ENCODE results near the gene CLIC5.

CLIC5 gene

DNA sequence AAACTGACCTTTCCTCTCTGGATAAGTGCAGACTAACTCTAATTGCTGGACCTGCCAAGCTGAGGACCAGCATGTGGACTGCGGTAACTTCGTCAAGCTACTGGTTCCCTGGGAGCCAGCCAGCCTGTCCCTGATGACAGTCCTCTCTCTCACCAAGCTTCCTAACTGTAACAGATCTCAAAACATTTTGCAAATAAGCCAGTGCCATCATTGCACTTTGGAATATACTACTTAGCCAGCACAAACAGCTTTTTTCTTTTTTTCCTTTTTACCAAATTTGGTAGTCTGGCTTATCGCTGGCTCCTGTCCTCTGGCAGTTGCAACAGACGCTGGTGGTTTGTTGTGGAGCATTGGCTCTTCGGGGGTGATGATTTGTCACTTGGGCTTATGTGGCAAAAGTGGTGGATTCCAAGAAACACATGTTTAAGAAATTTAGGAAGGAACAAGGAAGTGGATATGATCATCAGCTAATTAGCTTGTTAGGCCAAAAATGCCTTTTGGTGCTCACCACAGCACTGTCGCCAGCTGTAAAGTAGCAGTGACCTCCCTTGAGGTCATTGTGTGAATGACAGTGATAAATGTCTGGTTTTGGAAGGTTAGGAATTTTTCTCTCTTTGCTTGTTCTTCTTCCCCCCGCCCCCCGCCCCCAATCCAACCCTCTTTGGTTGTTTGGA is 171.7 kb downstream of the CLIC5 start:
- Mint-ChIP-seq H3K9me3 (peaks cover 11% of the 10 kb centered on the region), H3K4me1 (peaks cover 32% of the 10 kb centered on the region), H3K36me3 (ENCODE audit: low read depth) (no peaks in the 10 kb centered on the region), H3K27me3 (ENCODE audit: low read depth, poor library complexity) (peaks cover 6% of the 10 kb centered on the region), H3K4me3 (no peak overlapping the region), H3K27ac (peak overlapping the region; percentile 89)
- TF ChIP-seq, protein P1, sequence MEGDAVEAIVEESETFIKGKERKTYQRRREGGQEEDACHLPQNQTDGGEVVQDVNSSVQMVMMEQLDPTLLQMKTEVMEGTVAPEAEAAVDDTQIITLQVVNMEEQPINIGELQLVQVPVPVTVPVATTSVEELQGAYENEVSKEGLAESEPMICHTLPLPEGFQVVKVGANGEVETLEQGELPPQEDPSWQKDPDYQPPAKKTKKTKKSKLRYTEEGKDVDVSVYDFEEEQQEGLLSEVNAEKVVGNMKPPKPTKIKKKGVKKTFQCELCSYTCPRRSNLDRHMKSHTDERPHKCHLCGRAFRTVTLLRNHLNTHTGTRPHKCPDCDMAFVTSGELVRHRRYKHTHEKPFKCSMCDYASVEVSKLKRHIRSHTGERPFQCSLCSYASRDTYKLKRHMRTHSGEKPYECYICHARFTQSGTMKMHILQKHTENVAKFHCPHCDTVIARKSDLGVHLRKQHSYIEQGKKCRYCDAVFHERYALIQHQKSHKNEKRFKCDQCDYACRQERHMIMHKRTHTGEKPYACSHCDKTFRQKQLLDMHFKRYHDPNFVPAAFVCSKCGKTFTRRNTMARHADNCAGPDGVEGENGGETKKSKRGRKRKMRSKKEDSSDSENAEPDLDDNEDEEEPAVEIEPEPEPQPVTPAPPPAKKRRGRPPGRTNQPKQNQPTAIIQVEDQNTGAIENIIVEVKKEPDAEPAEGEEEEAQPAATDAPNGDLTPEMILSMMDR (IDR thresholded peaks at IDR 0.05): no peak
- no peak for DNase-seq

DNA sequence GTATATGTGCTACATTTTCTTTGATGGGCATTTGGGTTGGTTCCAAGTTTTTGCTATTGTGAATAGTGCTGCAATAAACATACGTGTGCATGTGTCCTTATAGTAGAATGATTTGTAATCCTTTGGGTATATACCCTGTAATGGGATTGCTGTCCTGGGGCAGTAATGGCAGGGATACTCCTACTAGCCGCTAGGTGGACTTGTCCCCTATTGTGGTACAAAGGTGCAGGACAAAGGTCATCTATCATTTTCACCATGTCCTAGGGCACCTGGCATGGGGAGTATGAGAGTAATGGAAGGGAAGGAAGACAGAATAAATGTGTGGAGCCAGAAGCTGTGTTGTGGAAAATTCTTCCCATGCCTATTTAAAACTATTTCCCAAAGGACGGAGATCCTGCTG is 174.6 kb downstream of the CLIC5 start:
- TF ChIP-seq, protein P1 (IDR thresholded peaks at IDR 0.05): no peak
- no peak overlapping the region for H3K27ac Mint-ChIP-seq
- H3K4me1 Mint-ChIP-seq: peaks cover 37% of the 10 kb centered on the region
- H3K27me3 Mint-ChIP-seq (ENCODE audit: low read depth, poor library complexity): peaks cover 14% of the 10 kb centered on the region
- H3K4me3 Mint-ChIP-seq: no peak overlapping the region
- no peaks in the 10 kb centered on the region for H3K36me3 Mint-ChIP-seq (ENCODE audit: low read depth)
- DNase-seq: no peak
- H3K9me3 Mint-ChIP-seq: no peaks in the 10 kb centered on the region

DNA sequence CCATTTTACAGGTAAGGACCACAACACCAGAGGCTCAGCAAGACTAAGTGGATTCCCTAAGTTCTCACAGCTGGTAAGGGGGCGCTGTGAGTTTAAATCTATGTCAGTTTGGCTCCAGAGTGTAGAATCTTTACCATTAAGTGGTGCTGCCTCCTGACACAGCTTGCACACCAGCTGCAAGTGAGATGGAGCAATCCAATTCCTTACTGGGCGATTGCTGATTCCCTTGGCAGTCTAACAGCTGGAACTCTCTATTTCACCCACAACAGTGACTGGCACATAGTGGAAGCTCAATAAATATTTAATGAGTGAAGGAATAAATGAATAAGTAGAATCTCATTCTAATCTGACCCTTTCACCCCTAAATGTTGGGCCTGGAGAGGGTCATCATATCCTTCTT is 176.7 kb downstream of the CLIC5 start:
- H3K27ac Mint-ChIP-seq: no peak overlapping the region
- H3K9me3 Mint-ChIP-seq: no peaks in the 10 kb centered on the region
- no peak for DNase-seq
- H3K27me3 Mint-ChIP-seq (ENCODE audit: low read depth, poor library complexity): peaks cover 21% of the 10 kb centered on the region
- peaks cover 34% of the 10 kb centered on the region for H3K4me1 Mint-ChIP-seq
- no peak overlapping the region for H3K4me3 Mint-ChIP-seq
- H3K36me3 Mint-ChIP-seq (ENCODE audit: low read depth): no peaks in the 10 kb centered on the region
- TF ChIP-seq, protein P1 (IDR thresholded peaks at IDR 0.05): no peak

DNA sequence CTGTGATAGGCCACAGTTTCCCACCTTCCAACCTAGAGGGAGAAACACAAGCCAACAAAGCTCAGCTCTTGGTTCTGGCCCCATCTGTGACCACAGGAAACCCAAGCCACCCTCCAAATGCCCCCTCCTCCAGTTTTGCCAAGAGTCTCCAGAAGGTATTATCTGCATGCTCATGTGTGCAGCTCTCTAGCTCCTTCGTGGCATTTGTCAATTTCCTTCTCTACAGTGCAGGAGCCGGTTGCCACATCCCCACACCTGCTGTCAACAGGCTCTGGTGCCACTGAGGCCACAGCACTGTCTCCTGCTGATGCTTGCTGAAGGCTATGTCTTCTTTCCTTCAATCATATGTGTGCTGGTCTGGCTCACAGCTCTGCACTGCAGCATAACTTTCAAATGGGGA is 177.2 kb downstream of the CLIC5 start:
- H3K4me1 Mint-ChIP-seq: peaks cover 28% of the 10 kb centered on the region
- H3K36me3 Mint-ChIP-seq (ENCODE audit: low read depth): no peaks in the 10 kb centered on the region
- H3K27me3 Mint-ChIP-seq (ENCODE audit: low read depth, poor library complexity): peaks cover 21% of the 10 kb centered on the region
- H3K4me3 Mint-ChIP-seq: no peak overlapping the region
- TF ChIP-seq, protein P1 (IDR thresholded peaks at IDR 0.05): no peak
- no peaks in the 10 kb centered on the region for H3K9me3 Mint-ChIP-seq
- H3K27ac Mint-ChIP-seq: no peak overlapping the region
- DNase-seq: no peak

DNA sequence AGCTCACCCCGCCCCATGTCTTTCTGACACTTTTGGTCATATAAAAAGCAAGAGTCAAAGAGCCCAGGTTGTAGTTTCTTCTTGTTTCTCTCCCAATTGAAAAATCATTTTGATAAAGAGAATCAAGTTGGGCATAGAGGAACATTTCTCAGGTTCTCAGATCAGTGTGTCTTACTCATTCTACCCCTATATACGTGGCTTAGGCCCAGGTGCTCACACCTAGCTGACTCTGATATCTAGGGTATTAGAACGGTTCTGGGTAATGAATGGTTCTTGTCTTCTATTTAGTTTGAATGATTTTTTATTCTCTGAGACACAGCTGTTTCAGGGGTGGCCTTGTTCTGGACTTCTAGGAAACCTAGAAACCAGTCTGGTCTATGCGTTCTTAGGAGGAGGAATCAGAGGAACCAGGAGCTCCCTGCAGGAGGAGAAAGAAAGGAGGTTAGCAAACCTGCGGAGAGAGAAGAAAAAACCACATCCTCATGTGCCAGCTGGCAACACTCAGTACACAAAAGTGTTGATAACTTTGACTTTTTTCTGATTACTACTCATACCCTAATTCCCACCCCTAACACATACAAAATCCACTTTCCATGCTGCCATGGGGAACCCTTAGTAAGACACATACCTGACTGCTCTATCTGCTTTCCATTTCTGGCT is 178.0 kb downstream of the CLIC5 start:
- Mint-ChIP-seq H3K36me3 (ENCODE audit: low read depth) (no peaks in the 10 kb centered on the region), H3K9me3 (no peaks in the 10 kb centered on the region), H3K4me3 (no peak overlapping the region), H3K27me3 (ENCODE audit: low read depth, poor library complexity) (peaks cover 21% of the 10 kb centered on the region), H3K27ac (no peak overlapping the region), H3K4me1 (peaks cover 23% of the 10 kb centered on the region)
- DNase-seq: no peak
- TF ChIP-seq, protein P1 (IDR thresholded peaks at IDR 0.05): no peak

DNA sequence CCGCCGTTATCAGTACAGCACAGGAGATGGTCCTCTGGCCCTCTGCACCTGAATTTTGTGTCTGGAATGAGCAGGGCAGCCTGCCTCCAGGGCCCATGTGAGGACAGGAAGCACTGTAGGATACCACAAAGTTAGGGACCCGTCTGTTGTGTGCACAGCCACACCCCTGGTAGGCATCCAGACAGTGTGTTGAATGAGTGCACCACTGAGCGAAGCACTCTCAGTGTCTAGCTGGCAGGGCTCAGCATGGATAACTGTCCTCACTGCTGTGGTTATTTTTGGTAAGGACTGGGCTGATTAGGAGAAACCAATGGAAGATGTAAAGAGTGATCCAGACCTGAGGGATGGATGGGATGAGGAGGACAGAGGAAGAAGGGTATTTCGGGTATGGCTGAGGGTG is 178.7 kb downstream of the CLIC5 start:
- no peaks in the 10 kb centered on the region for H3K36me3 Mint-ChIP-seq (ENCODE audit: low read depth)
- no peak overlapping the region for H3K4me3 Mint-ChIP-seq
- H3K27ac Mint-ChIP-seq: no peak overlapping the region
- peaks cover 28% of the 10 kb centered on the region for H3K4me1 Mint-ChIP-seq
- TF ChIP-seq, protein P1 (IDR thresholded peaks at IDR 0.05): no peak
- H3K9me3 Mint-ChIP-seq: no peaks in the 10 kb centered on the region
- DNase-seq: no peak
- peaks cover 21% of the 10 kb centered on the region for H3K27me3 Mint-ChIP-seq (ENCODE audit: low read depth, poor library complexity)
